ENCODE measurements around the gene CSTF2T. TPM values are rescaled to one million over a fixed set of nuclear protein-coding genes. Genes with fewer than 3 reads are reported as not detected.

CSTF2T gene
- total RNA-seq, 1 donor from 2014 or later, result 28.7 TPM

DNA sequence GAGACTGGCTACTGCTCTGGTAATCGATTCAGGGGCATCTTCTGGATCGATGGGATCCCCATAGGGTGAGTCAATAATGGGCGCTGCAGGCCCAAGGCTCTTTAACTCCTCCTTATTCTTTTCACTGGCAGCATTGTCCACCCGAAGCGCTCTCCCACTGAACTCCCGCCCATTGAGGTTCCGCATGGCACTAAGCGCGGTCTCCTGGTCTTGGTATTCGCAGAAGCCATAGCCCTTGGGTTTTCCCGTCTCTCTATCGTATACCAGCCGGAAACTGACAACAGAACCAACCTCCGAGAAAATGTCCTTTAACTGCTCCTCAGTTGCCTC is 285 bp downstream of the CSTF2T start:
- Mint-ChIP-seq H3K27me3 (no peaks in the 10 kb centered on the region), H3K9me3 (ENCODE audit: low read depth) (no peaks in the 10 kb centered on the region), H3K27ac (peak overlapping the region; percentile 100), H3K36me3 (ENCODE audit: insufficient read depth) (peaks cover 4% of the 10 kb centered on the region), H3K4me3 (ENCODE audit: low read depth) (peak overlapping the region; percentile 98), H3K4me1 (ENCODE audit: low read depth) (peaks cover 31% of the 10 kb centered on the region)
- no peak for TF ChIP-seq CTCF (IDR thresholded peaks at IDR 0.05; ENCODE audit: unreplicated experiment)
- DNase-seq (ENCODE audit: low spot score, unreplicated experiment), result no peak

DNA sequence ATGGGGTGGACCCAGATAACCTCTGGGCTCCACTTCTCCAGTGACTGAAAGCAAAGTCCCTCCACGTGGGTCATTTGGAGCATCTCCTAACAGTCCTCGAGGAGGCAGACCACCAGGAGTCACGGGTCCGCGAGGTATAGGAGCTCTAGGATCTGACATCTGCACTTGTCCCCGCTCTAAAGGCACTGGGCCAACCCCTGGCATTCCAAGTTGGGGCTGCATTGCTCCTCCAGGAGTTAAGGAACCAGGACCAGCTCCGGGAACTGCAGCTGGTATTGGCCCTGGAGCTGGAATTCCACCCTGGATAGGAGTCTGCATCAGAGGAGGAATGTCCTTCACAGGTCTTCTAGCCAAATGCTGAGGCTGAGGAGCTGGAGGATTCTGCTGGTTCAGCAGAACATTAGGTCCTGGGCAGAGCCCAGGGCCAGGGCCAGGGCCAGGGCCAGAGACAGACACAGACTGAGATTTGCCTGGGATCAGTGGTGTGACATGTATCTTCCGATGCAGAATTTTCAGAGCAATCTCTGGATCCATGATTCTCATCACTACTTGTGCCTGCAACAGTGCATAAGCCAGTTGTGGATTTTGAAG is 827 bp downstream of the CSTF2T start:
- Mint-ChIP-seq H3K4me1 (ENCODE audit: low read depth) (peaks cover 31% of the 10 kb centered on the region), H3K9me3 (ENCODE audit: low read depth) (no peaks in the 10 kb centered on the region), H3K27me3 (no peaks in the 10 kb centered on the region), H3K36me3 (ENCODE audit: insufficient read depth) (peaks cover 4% of the 10 kb centered on the region), H3K27ac (peak overlapping the region; percentile 100), H3K4me3 (ENCODE audit: low read depth) (peak overlapping the region; percentile 98)
- no peak for DNase-seq (ENCODE audit: low spot score, unreplicated experiment)
- TF ChIP-seq CTCF (IDR thresholded peaks at IDR 0.05; ENCODE audit: unreplicated experiment), result no peak

- no peak for DNase-seq (ENCODE audit: low spot score, unreplicated experiment)
- Mint-ChIP-seq H3K36me3 (ENCODE audit: insufficient read depth) (peaks cover 4% of the 10 kb centered on the region), H3K4me3 (ENCODE audit: low read depth) (no peak overlapping the region), H3K27me3 (no peaks in the 10 kb centered on the region), H3K4me1 (ENCODE audit: low read depth) (peaks cover 34% of the 10 kb centered on the region), H3K9me3 (ENCODE audit: low read depth) (no peaks in the 10 kb centered on the region), H3K27ac (peak overlapping the region; percentile 25)
- no peak for TF ChIP-seq CTCF (IDR thresholded peaks at IDR 0.05; ENCODE audit: unreplicated experiment)
These were observed 3.1 kb downstream of the CSTF2T start for GRCh38 chr10:51696251-51696650.

- Mint-ChIP-seq H3K4me1 (ENCODE audit: low read depth) (peaks cover 31% of the 10 kb centered on the region), H3K27ac (no peak overlapping the region), H3K4me3 (ENCODE audit: low read depth) (no peak overlapping the region), H3K27me3 (no peaks in the 10 kb centered on the region), H3K9me3 (ENCODE audit: low read depth) (peaks cover 6% of the 10 kb centered on the region), H3K36me3 (ENCODE audit: insufficient read depth) (peaks cover 4% of the 10 kb centered on the region)
- TF ChIP-seq CTCF (IDR thresholded peaks at IDR 0.05; ENCODE audit: unreplicated experiment), result no peak
- DNase-seq (ENCODE audit: low spot score, unreplicated experiment), result no peak
These were observed 5.2 kb downstream of the CSTF2T start for GRCh38 chr10:51694086-51694768.

GRCh38 chr10:51691135-51691534 is 8.3 kb downstream of the CSTF2T start:
- Mint-ChIP-seq H3K4me1 (ENCODE audit: low read depth) (peaks cover 11% of the 10 kb centered on the region), H3K36me3 (ENCODE audit: insufficient read depth) (no peaks in the 10 kb centered on the region), H3K4me3 (ENCODE audit: low read depth) (no peak overlapping the region), H3K27ac (peak overlapping the region; percentile 64), H3K9me3 (ENCODE audit: low read depth) (peaks cover 9% of the 10 kb centered on the region), H3K27me3 (no peaks in the 10 kb centered on the region)
- TF ChIP-seq CTCF (IDR thresholded peaks at IDR 0.05; ENCODE audit: unreplicated experiment), result no peak
- no peak for DNase-seq (ENCODE audit: low spot score, unreplicated experiment)
